ENCODE data around the gene OPN5. TPM values are rescaled to one million over a fixed set of nuclear protein-coding genes. Genes with fewer than 3 reads are reported as not detected.
"Not testable (repeated sequence)": the region's sequence is repeated elsewhere in the genome, so short reads cannot be mapped to it uniquely, and the experiment has no call there.

The OPN5 gene
- total RNA-seq, 1 donor from 2014 or later = not detected

DNA sequence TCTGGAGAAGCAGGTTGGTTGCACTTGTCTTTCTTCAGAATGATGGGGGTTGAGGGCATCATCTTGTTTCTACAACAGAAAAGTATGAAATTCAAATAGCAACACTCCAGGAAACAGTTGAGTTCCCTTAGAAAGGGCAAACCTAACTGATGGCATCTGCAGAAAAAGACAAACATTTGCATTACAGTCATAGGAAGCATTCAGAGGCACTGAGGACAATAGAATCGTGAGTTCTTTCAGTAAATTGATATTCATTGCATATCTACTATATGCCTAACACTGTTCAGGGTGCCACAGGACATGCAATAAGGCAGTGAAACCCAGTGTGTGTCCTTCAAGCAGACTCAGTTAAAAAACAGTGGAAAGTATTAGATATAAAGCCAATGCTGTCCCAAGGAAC, 41.1 kb upstream of the OPN5 start:
- Mint-ChIP-seq H3K27me3 (no peaks in the 10 kb centered on the region), H3K27ac (no peak overlapping the region), H3K4me1 (ENCODE audit: low read depth) (no peaks in the 10 kb centered on the region), H3K4me3 (ENCODE audit: low read depth) (no peak overlapping the region), H3K36me3 (ENCODE audit: insufficient read depth) (no peaks in the 10 kb centered on the region), H3K9me3 (ENCODE audit: low read depth) (no peaks in the 10 kb centered on the region)
- TF ChIP-seq, protein P1, sequence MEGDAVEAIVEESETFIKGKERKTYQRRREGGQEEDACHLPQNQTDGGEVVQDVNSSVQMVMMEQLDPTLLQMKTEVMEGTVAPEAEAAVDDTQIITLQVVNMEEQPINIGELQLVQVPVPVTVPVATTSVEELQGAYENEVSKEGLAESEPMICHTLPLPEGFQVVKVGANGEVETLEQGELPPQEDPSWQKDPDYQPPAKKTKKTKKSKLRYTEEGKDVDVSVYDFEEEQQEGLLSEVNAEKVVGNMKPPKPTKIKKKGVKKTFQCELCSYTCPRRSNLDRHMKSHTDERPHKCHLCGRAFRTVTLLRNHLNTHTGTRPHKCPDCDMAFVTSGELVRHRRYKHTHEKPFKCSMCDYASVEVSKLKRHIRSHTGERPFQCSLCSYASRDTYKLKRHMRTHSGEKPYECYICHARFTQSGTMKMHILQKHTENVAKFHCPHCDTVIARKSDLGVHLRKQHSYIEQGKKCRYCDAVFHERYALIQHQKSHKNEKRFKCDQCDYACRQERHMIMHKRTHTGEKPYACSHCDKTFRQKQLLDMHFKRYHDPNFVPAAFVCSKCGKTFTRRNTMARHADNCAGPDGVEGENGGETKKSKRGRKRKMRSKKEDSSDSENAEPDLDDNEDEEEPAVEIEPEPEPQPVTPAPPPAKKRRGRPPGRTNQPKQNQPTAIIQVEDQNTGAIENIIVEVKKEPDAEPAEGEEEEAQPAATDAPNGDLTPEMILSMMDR (IDR thresholded peaks at IDR 0.05; ENCODE audit: unreplicated experiment) = no peak
- DNase-seq (ENCODE audit: low spot score, unreplicated experiment) = no peak

DNA sequence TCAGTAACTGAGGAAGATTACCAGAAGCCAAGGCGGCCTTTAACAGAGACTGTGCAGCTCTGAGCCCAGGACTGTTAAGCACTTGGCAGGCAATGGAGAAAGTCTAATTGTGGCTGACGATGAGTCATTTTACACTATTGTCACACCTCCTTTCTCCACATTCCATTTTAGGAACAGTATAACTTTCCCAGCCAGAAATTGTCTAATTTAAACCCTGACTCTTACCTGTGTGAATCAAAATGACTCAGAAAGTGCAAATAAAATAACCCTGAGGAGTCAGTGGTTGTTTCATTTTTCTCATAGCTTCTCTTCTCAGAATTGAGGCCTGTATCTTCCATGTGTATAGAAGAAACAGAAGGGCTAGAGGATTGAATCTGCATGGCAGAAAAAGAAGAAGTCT, 40.0 kb upstream of the OPN5 start:
- TF ChIP-seq, protein P1 (IDR thresholded peaks at IDR 0.05; ENCODE audit: unreplicated experiment) = no peak
- no peaks in the 10 kb centered on the region for H3K36me3 Mint-ChIP-seq (ENCODE audit: insufficient read depth)
- DNase-seq (ENCODE audit: low spot score, unreplicated experiment) = no peak
- no peaks in the 10 kb centered on the region for H3K4me1 Mint-ChIP-seq (ENCODE audit: low read depth)
- H3K27ac Mint-ChIP-seq = no peak overlapping the region
- no peaks in the 10 kb centered on the region for H3K27me3 Mint-ChIP-seq
- H3K4me3 Mint-ChIP-seq (ENCODE audit: low read depth) = no peak overlapping the region
- peaks cover 3% of the 10 kb centered on the region for H3K9me3 Mint-ChIP-seq (ENCODE audit: low read depth)

DNA sequence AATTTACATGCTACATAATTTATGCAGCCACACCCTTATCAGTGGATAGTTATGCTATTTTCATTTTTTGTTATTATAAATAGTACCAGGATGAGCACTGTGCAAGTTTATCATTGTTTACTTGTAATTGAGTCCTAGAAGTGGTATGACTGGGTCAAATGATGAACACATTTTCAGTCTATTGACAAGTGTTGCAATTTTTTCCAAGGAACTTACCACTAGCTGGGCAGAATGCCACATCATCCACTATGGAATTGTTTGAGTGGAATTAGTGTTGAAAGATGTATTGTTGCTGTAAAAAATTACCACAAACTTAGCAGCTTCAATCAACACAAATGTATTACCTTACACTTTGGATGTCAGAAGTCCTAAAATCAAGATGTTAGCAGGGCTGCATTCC, 38.1 kb upstream of the OPN5 start:
- TF ChIP-seq, protein P1 (IDR thresholded peaks at IDR 0.05; ENCODE audit: unreplicated experiment) = no peak
- H3K27me3 Mint-ChIP-seq = no peaks in the 10 kb centered on the region
- no peak overlapping the region for H3K27ac Mint-ChIP-seq
- H3K4me1 Mint-ChIP-seq (ENCODE audit: low read depth) = no peaks in the 10 kb centered on the region
- no peak overlapping the region for H3K4me3 Mint-ChIP-seq (ENCODE audit: low read depth)
- H3K9me3 Mint-ChIP-seq (ENCODE audit: low read depth) = peaks cover 3% of the 10 kb centered on the region
- no peaks in the 10 kb centered on the region for H3K36me3 Mint-ChIP-seq (ENCODE audit: insufficient read depth)
- DNase-seq (ENCODE audit: low spot score, unreplicated experiment) = no peak

DNA sequence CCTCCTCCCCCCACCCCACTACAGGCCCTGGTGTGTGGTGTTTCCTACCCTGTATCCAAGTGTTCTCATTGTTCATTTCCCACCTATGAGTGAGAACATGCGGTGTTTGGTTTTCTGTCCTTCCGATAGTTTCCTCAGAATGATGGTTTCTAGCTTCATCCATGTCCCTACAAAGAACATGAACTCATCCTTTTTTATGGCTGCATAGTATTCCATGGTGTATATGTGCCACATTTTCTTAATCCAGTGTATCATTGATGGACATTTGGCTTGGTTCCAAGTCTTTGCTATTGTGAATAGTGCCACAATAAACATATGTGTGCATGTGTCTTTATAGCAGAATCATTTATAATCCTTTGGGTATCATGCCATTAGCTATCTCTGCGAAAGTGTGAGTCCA, 36.6 kb upstream of the OPN5 start:
- not testable (repeated sequence) for H3K27ac Mint-ChIP-seq; H3K27me3 Mint-ChIP-seq; H3K9me3 Mint-ChIP-seq (ENCODE audit: low read depth); H3K4me3 Mint-ChIP-seq (ENCODE audit: low read depth); DNase-seq (ENCODE audit: low spot score, unreplicated experiment); H3K36me3 Mint-ChIP-seq (ENCODE audit: insufficient read depth); H3K4me1 Mint-ChIP-seq (ENCODE audit: low read depth)

DNA sequence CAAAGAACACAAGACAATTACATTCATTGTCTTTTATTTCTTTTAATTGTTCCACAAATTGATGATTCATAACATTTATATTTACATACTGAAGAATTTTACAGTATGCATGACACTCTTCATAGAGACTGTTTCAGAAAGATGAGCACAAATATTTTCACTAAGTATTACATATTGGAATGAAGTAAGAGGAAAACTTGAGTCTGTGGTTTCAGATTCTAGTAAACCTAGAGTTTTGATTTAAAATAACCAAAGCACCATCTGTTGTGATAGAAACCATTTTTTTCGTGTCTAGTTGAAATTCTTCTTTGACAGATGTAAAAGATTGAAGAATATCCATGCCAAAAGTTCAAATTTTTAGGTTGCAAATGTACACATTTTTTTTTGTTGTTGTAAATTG, 32.1 kb upstream of the OPN5 start:
- Mint-ChIP-seq H3K27ac (no peak overlapping the region), H3K4me3 (ENCODE audit: low read depth) (no peak overlapping the region), H3K36me3 (ENCODE audit: insufficient read depth) (peaks cover 1% of the 10 kb centered on the region), H3K4me1 (ENCODE audit: low read depth) (no peaks in the 10 kb centered on the region), H3K9me3 (ENCODE audit: low read depth) (peaks cover 11% of the 10 kb centered on the region), H3K27me3 (no peaks in the 10 kb centered on the region)
- TF ChIP-seq, protein P1 (IDR thresholded peaks at IDR 0.05; ENCODE audit: unreplicated experiment) = no peak
- DNase-seq (ENCODE audit: low spot score, unreplicated experiment) = no peak

DNA sequence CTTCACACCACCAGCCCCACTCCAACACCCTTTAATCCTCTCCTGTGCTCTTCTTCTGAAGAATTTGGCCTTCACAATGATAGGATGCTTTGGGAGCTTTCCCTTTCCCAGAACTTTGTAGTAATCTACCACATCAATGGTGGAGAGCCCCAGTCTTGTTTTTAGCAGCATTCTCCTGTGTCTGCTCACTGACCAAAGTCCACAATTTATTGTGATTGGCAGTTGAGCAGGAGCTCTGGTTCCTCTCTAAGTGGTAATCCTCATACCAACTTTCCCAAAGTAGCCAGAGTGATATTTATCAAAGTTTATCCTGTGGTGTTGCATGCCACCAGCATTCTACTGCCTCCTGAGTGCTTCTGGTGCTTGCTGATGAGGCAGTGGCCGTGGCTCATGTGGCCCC, 29.0 kb upstream of the OPN5 start:
- no peak for DNase-seq (ENCODE audit: low spot score, unreplicated experiment)
- Mint-ChIP-seq H3K36me3 (ENCODE audit: insufficient read depth) (peaks cover 3% of the 10 kb centered on the region), H3K4me3 (ENCODE audit: low read depth) (no peak overlapping the region), H3K4me1 (ENCODE audit: low read depth) (no peaks in the 10 kb centered on the region), H3K9me3 (ENCODE audit: low read depth) (peaks cover 11% of the 10 kb centered on the region), H3K27ac (no peak overlapping the region), H3K27me3 (no peaks in the 10 kb centered on the region)
- TF ChIP-seq, protein P1 (IDR thresholded peaks at IDR 0.05; ENCODE audit: unreplicated experiment) = no peak
